Keratinocyte (primary cell): Measurements from ENCODE around the gene ZNF480. TPM values are rescaled to one million over a fixed set of nuclear protein-coding genes. Genes with fewer than 3 reads are reported as not detected.

Experiments
- DNase-seq: peaks from one replicate; pipeline ENCODE4 v3.0.0-alpha.2; 2011; ENCODE audit warnings: low read depth, missing footprints, low spot score
- FAIRE-seq: peaks from 2 replicates; lab custom pipeline; 2011; peaks lifted over from hg19 to GRCh38; lab: Jason Lieb, UNC
- H2AFZ ChIP-seq: 2 replicates; pipeline ENCODE4 v1.6.0; 2012; ENCODE audit warnings: low read length, control low read depth, inconsistent platforms; ENCODE audit not compliant: control insufficient read depth
- H3K27ac ChIP-seq: 2 replicates; pipeline ENCODE4 v1.5.1; 2011; ENCODE audit warnings: low read length; ENCODE audit not compliant: control insufficient read depth, insufficient read depth
- H3K27me3 ChIP-seq: 3 replicates; pipeline ENCODE4 v1.6.0; 2011; ENCODE audit warnings: low read length; ENCODE audit not compliant: control insufficient read depth, insufficient read depth; ENCODE audit errors: extremely low read depth
- H3K36me3 ChIP-seq, 2 experiments: 2 replicates in 1 of 2; 3 replicates in 1 of 2; pipeline ENCODE4 v1.5.1; 2011; ENCODE audit warnings: low read length in 2 of 2, mild to moderate bottlenecking in 1 of 2; ENCODE audit not compliant: control insufficient read depth in 2 of 2, insufficient read depth in 2 of 2; ENCODE audit errors: extremely low read depth in 1 of 2
- H3K4me1 ChIP-seq: 3 replicates; pipeline ENCODE4 v1.5.1; 2011; ENCODE audit warnings: low read length; ENCODE audit not compliant: control insufficient read depth, insufficient read depth; ENCODE audit errors: extremely low read depth
- H3K4me2 ChIP-seq: 3 replicates; pipeline ENCODE4 v1.6.0; 2011; ENCODE audit warnings: low read depth, low read length; ENCODE audit not compliant: control insufficient read depth, insufficient read depth; ENCODE audit errors: extremely low read depth
- H3K4me3 ChIP-seq, 3 experiments: fragments of 200-600 bp in 1 of 3; sonication (generic) in 1 of 3; 2 replicates in 2 of 3; 3 replicates in 1 of 3; pipeline ENCODE4 v1.5.1; 2011 to 2016; ENCODE audit warnings: low read length in 3 of 3, mild to moderate bottlenecking in 3 of 3, control low read depth in 2 of 3, inconsistent platforms in 1 of 3, low read depth in 1 of 3, mixed read lengths in 1 of 3, mixed run types in 1 of 3, moderate library complexity in 1 of 3; ENCODE audit not compliant: control insufficient read depth in 2 of 3, insufficient read depth in 2 of 3; ENCODE audit errors: extremely low read depth in 1 of 3
- H3K79me2 ChIP-seq: 2 replicates; pipeline ENCODE4 v1.6.0; 2012; ENCODE audit warnings: low read length; ENCODE audit not compliant: control insufficient read depth, insufficient read depth
- H3K9ac ChIP-seq: 3 replicates; pipeline ENCODE4 v1.6.0; 2011; ENCODE audit warnings: low read length; ENCODE audit not compliant: control insufficient read depth, insufficient read depth; ENCODE audit errors: extremely low read depth
- H3K9me1 ChIP-seq: 3 replicates; pipeline ENCODE4 v1.6.0; 2011; ENCODE audit warnings: low read length; ENCODE audit not compliant: control insufficient read depth, insufficient read depth; ENCODE audit errors: extremely low read depth
- H3K9me3 ChIP-seq: 2 replicates; pipeline ENCODE4 v1.5.1; 2012; ENCODE audit warnings: low read depth, low read length; ENCODE audit not compliant: control insufficient read depth
- H4K20me1 ChIP-seq: 3 replicates; pipeline ENCODE4 v1.6.0; 2011; ENCODE audit warnings: low read length; ENCODE audit not compliant: control insufficient read depth, insufficient read depth; ENCODE audit errors: extremely low read depth
- CTCF ChIP-seq, 3 experiments: IDR thresholded peaks in 1 of 3; conservative IDR thresholded peaks in 1 of 3; optimal IDR thresholded peaks in 1 of 3; 2 replicates in 2 of 3; 3 replicates in 1 of 3; pipeline versions ENCODE3 to v1.5.1; 2011; ENCODE audit warnings: low read length in 3 of 3, mild to moderate bottlenecking in 3 of 3, moderate library complexity in 2 of 3, control low read depth in 1 of 3, inconsistent platforms in 1 of 3; ENCODE audit not compliant: insufficient read depth in 2 of 3; ENCODE audit errors: extremely low read depth in 1 of 3
- EZH2 ChIP-seq: IDR thresholded peaks from one replicate; pipeline ENCODE4 v1.6.1; 2012; ENCODE audit warnings: inconsistent platforms, mild to moderate bottlenecking, low read length, moderate library complexity
- dilution Hi-C: fragments of 300-500 bp; cut with MboI; formaldehyde crosslinking; loops from one replicate; pipeline ENCODE4 v1.7.0; 2020; ENCODE audit warnings: low sequenced_read_pairs; ENCODE audit not compliant: extremely low pct_ligation_motif_present
- polyA plus RNA-seq, 5 experiments: library from polyadenylated mRNA; depleted of rRNA in 3 of 5; stranded (reverse) in 3 of 5; stranded (forward) in 1 of 5; unstranded in 1 of 5; fragments of >200 nt; gene quantifications; 1 replicate in 1 of 5; 2 replicates in 3 of 5; 3 replicates in 1 of 5; pipeline versions ENCODE4 v1.2.1 to v1.2.3, GENCODE V29; 2011 to 2012; ENCODE audit warnings: missing spikeins in 2 of 5, low read depth in 1 of 5, low replicate concordance in 1 of 5

The ZNF480 gene
- polyA plus RNA-seq, 1 donor (not counting 4 experiments of a cell fraction or from before 2014, with no cell fraction given) = 7.5 TPM

- Histone ChIP-seq H3K9ac (no peak overlapping the region), H3K9me3 (peaks cover 4% of the 10 kb centered on the region), H3K79me2 (no peaks in the 10 kb centered on the region), H3K27ac (no peak overlapping the region), H3K27me3 (no peaks in the 10 kb centered on the region), H4K20me1 (no peaks in the 10 kb centered on the region), H3K4me3 (no peak overlapping the region), H3K4me2 (no peak overlapping the region), H3K36me3 (no peaks in the 10 kb centered on the region), H3K4me1 (no peaks in the 10 kb centered on the region), H3K9me1 (no peaks in the 10 kb centered on the region), H2AFZ (no peak overlapping the region)
- FAIRE-seq = no peak
- dilution Hi-C loops = no loop called here
- no peak for DNase-seq
- TF ChIP-seq CTCF (optimal IDR thresholded peaks at IDR 0.05 in 1 of 3, IDR thresholded peaks at IDR 0.05 in 1 of 3, conservative IDR thresholded peaks at IDR 0.05 in 1 of 3; ENCODE audit: extremely low read depth in 1 of 3, insufficient read depth in 2 of 3, low read length in 3 of 3) (peak; percentile 16 to 54 (median 41)), EZH2 (no peak)
Observed at GRCh38 chr19:52343548-52343947, 46.6 kb downstream of the ZNF480 start.

- DNase-seq (no peak), FAIRE-seq (no peak)
- Histone ChIP-seq H3K4me3 (no peak overlapping the region), H3K9me1 (no peaks in the 10 kb centered on the region), H4K20me1 (no peaks in the 10 kb centered on the region), H3K9ac (no peak overlapping the region), H3K27ac (no peak overlapping the region), H3K27me3 (no peaks in the 10 kb centered on the region), H2AFZ (no peak overlapping the region), H3K9me3 (peaks cover 7% of the 10 kb centered on the region), H3K4me1 (no peaks in the 10 kb centered on the region), H3K79me2 (no peaks in the 10 kb centered on the region), H3K36me3 (peaks cover 0 to 1% of the 10 kb centered on the region in 2 experiments), H3K4me2 (no peak overlapping the region)
- TF ChIP-seq CTCF (optimal IDR thresholded peaks at IDR 0.05 in 1 of 3, IDR thresholded peaks at IDR 0.05 in 1 of 3, conservative IDR thresholded peaks at IDR 0.05 in 1 of 3; ENCODE audit: extremely low read depth in 1 of 3, insufficient read depth in 2 of 3, low read length in 3 of 3) (no peak), EZH2 (no peak)
- dilution Hi-C loops = no loop called here
Observed at GRCh38 chr19:52345162-52345561, 48.2 kb downstream of the ZNF480 start.
